Keratinocyte (primary cell): Measurements from ENCODE around the gene ZNF518A. TPM values are rescaled to one million over a fixed set of nuclear protein-coding genes. Genes with fewer than 3 reads are reported as not detected.

Experiments
- DNase-seq: peaks from one replicate; pipeline ENCODE4 v3.0.0-alpha.2; 2011; ENCODE audit warnings: low read depth, missing footprints, low spot score
- FAIRE-seq: peaks from 2 replicates; lab custom pipeline; 2011; peaks lifted over from hg19 to GRCh38; lab: Jason Lieb, UNC
- H2AFZ ChIP-seq: 2 replicates; pipeline ENCODE4 v1.6.0; 2012; ENCODE audit warnings: low read length, control low read depth, inconsistent platforms; ENCODE audit not compliant: control insufficient read depth
- H3K27ac ChIP-seq: 2 replicates; pipeline ENCODE4 v1.5.1; 2011; ENCODE audit warnings: low read length; ENCODE audit not compliant: control insufficient read depth, insufficient read depth
- H3K27me3 ChIP-seq: 3 replicates; pipeline ENCODE4 v1.6.0; 2011; ENCODE audit warnings: low read length; ENCODE audit not compliant: control insufficient read depth, insufficient read depth; ENCODE audit errors: extremely low read depth
- H3K36me3 ChIP-seq, 2 experiments: 2 replicates in 1 of 2; 3 replicates in 1 of 2; pipeline ENCODE4 v1.5.1; 2011; ENCODE audit warnings: low read length in 2 of 2, mild to moderate bottlenecking in 1 of 2; ENCODE audit not compliant: control insufficient read depth in 2 of 2, insufficient read depth in 2 of 2; ENCODE audit errors: extremely low read depth in 1 of 2
- H3K4me1 ChIP-seq: 3 replicates; pipeline ENCODE4 v1.5.1; 2011; ENCODE audit warnings: low read length; ENCODE audit not compliant: control insufficient read depth, insufficient read depth; ENCODE audit errors: extremely low read depth
- H3K4me2 ChIP-seq: 3 replicates; pipeline ENCODE4 v1.6.0; 2011; ENCODE audit warnings: low read depth, low read length; ENCODE audit not compliant: control insufficient read depth, insufficient read depth; ENCODE audit errors: extremely low read depth
- H3K4me3 ChIP-seq, 3 experiments: fragments of 200-600 bp in 1 of 3; sonication (generic) in 1 of 3; 2 replicates in 2 of 3; 3 replicates in 1 of 3; pipeline ENCODE4 v1.5.1; 2011 to 2016; ENCODE audit warnings: low read length in 3 of 3, mild to moderate bottlenecking in 3 of 3, control low read depth in 2 of 3, inconsistent platforms in 1 of 3, low read depth in 1 of 3, mixed read lengths in 1 of 3, mixed run types in 1 of 3, moderate library complexity in 1 of 3; ENCODE audit not compliant: control insufficient read depth in 2 of 3, insufficient read depth in 2 of 3; ENCODE audit errors: extremely low read depth in 1 of 3
- H3K79me2 ChIP-seq: 2 replicates; pipeline ENCODE4 v1.6.0; 2012; ENCODE audit warnings: low read length; ENCODE audit not compliant: control insufficient read depth, insufficient read depth
- H3K9ac ChIP-seq: 3 replicates; pipeline ENCODE4 v1.6.0; 2011; ENCODE audit warnings: low read length; ENCODE audit not compliant: control insufficient read depth, insufficient read depth; ENCODE audit errors: extremely low read depth
- H3K9me1 ChIP-seq: 3 replicates; pipeline ENCODE4 v1.6.0; 2011; ENCODE audit warnings: low read length; ENCODE audit not compliant: control insufficient read depth, insufficient read depth; ENCODE audit errors: extremely low read depth
- H3K9me3 ChIP-seq: 2 replicates; pipeline ENCODE4 v1.5.1; 2012; ENCODE audit warnings: low read depth, low read length; ENCODE audit not compliant: control insufficient read depth
- H4K20me1 ChIP-seq: 3 replicates; pipeline ENCODE4 v1.6.0; 2011; ENCODE audit warnings: low read length; ENCODE audit not compliant: control insufficient read depth, insufficient read depth; ENCODE audit errors: extremely low read depth
- CTCF ChIP-seq, 3 experiments: IDR thresholded peaks in 1 of 3; conservative IDR thresholded peaks in 1 of 3; optimal IDR thresholded peaks in 1 of 3; 2 replicates in 2 of 3; 3 replicates in 1 of 3; pipeline versions ENCODE3 to v1.5.1; 2011; ENCODE audit warnings: low read length in 3 of 3, mild to moderate bottlenecking in 3 of 3, moderate library complexity in 2 of 3, control low read depth in 1 of 3, inconsistent platforms in 1 of 3; ENCODE audit not compliant: insufficient read depth in 2 of 3; ENCODE audit errors: extremely low read depth in 1 of 3
- EZH2 ChIP-seq: IDR thresholded peaks from one replicate; pipeline ENCODE4 v1.6.1; 2012; ENCODE audit warnings: inconsistent platforms, mild to moderate bottlenecking, low read length, moderate library complexity
- dilution Hi-C: fragments of 300-500 bp; cut with MboI; formaldehyde crosslinking; loops from one replicate; pipeline ENCODE4 v1.7.0; 2020; ENCODE audit warnings: low sequenced_read_pairs; ENCODE audit not compliant: extremely low pct_ligation_motif_present
- polyA plus RNA-seq, 5 experiments: library from polyadenylated mRNA; depleted of rRNA in 3 of 5; stranded (reverse) in 3 of 5; stranded (forward) in 1 of 5; unstranded in 1 of 5; fragments of >200 nt; gene quantifications; 1 replicate in 1 of 5; 2 replicates in 3 of 5; 3 replicates in 1 of 5; pipeline versions ENCODE4 v1.2.1 to v1.2.3, GENCODE V29; 2011 to 2012; ENCODE audit warnings: missing spikeins in 2 of 5, low read depth in 1 of 5, low replicate concordance in 1 of 5

ZNF518A gene
- polyA plus RNA-seq, 1 donor (not counting 4 experiments of a cell fraction or from before 2014, with no cell fraction given): 10.0 TPM

DNA sequence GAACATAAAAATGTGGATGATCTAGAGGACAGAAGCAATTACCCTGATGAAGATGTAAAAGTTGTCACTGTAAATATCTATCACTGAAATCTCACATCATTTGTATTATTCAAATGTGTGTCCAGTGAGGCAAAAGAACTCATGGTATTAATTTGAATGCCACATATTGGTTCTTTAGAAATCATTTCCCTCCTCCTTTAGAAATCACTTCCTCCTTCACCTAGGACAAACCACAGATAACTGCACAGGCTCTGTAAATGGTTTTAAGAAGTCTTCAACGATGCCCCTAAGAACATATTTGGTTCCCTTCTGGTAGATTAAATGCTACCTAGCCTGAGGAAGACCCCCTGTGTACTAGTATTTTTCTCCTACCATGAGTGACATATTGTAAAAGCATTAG, 33.1 kb upstream of the ZNF518A start:
- no peak for TF ChIP-seq EZH2
- no peak for TF ChIP-seq CTCF (optimal IDR thresholded peaks at IDR 0.05 in 1 of 3, IDR thresholded peaks at IDR 0.05 in 1 of 3, conservative IDR thresholded peaks at IDR 0.05 in 1 of 3; ENCODE audit: extremely low read depth in 1 of 3, insufficient read depth in 2 of 3, low read length in 3 of 3)
- H3K4me3 ChIP-seq: no peak overlapping the region
- H3K36me3 ChIP-seq: no peaks in the 10 kb centered on the region
- no peaks in the 10 kb centered on the region for H3K9me1 ChIP-seq
- H3K4me1 ChIP-seq: no peaks in the 10 kb centered on the region
- H3K4me2 ChIP-seq: no peak overlapping the region
- no peak overlapping the region for H3K9ac ChIP-seq
- FAIRE-seq (no peak), DNase-seq (no peak)
- no peaks in the 10 kb centered on the region for H4K20me1 ChIP-seq
- dilution Hi-C loops: no loop called here
- peaks cover 4% of the 10 kb centered on the region for H3K27me3 ChIP-seq
- H3K9me3 ChIP-seq: no peaks in the 10 kb centered on the region
- no peak overlapping the region for H3K27ac ChIP-seq
- H3K79me2 ChIP-seq: no peaks in the 10 kb centered on the region
- no peak overlapping the region for H2AFZ ChIP-seq

DNA sequence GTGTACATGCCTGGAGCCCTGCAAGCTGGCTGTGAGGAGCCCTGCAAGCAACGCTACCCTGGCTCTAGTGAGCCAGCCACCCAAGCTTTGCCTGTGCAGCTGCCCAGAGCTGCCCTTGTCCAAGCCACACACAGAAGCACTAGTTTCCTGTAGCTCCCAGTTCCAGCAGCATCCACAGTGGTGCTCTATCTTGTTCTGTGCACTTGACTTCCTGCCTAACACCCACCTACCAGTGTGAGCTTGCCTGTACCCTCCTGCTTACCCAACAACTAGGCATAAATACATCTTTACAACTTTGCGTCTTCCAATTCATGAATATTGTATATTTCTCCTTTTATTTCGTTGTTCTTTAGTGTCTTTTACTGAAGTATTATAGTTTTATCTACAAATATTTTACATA, 32.2 kb upstream of the ZNF518A start:
- FAIRE-seq: no peak
- peaks cover 2% of the 10 kb centered on the region for H3K27me3 ChIP-seq

More for the DNA sequence above, 32.2 kb upstream of the ZNF518A start:
- Histone ChIP-seq H3K4me2 (no peak overlapping the region), H3K9me1 (no peaks in the 10 kb centered on the region), H4K20me1 (no peaks in the 10 kb centered on the region), H3K4me1 (no peaks in the 10 kb centered on the region), H3K36me3 (no peaks in the 10 kb centered on the region), H3K4me3 (no peak overlapping the region), H3K79me2 (no peaks in the 10 kb centered on the region), H3K9ac (no peak overlapping the region), H3K27ac (no peak overlapping the region), H2AFZ (no peak overlapping the region), H3K9me3 (no peaks in the 10 kb centered on the region)
- dilution Hi-C loops: no loop called here
- TF ChIP-seq CTCF (optimal IDR thresholded peaks at IDR 0.05 in 1 of 3, IDR thresholded peaks at IDR 0.05 in 1 of 3, conservative IDR thresholded peaks at IDR 0.05 in 1 of 3; ENCODE audit: extremely low read depth in 1 of 3, insufficient read depth in 2 of 3, low read length in 3 of 3) (no peak), EZH2 (no peak)
- no peak for DNase-seq
